Colonic mucosa (tissue), 4 donors: ENCODE data around the gene ADD1. TPM values are rescaled to one million over a fixed set of nuclear protein-coding genes. Genes with fewer than 3 reads are reported as not detected.

Experiments
- DNase-seq: peaks from one replicate; pipeline ENCODE4 v3.0.0-alpha.2; 2020
- H3K27ac ChIP-seq: fragments of 200-600 bp; one replicate; pipeline ENCODE4 v1.8.0; 2021
- H3K27me3 ChIP-seq: fragments of 200-600 bp; one replicate; pipeline ENCODE4 v1.8.0; 2021
- H3K36me3 ChIP-seq: fragments of 200-600 bp; one replicate; pipeline ENCODE4 v1.8.0; 2021
- H3K4me1 ChIP-seq: fragments of 200-600 bp; one replicate; pipeline ENCODE4 v1.8.0; 2021; ENCODE audit warnings: mild to moderate bottlenecking
- H3K4me3 ChIP-seq: fragments of 200-600 bp; one replicate; pipeline ENCODE4 v1.8.0; 2021
- H3K9ac ChIP-seq, 2 donors: one replicate each; pipeline ENCODE4 v1.7.0; 2013; ENCODE audit warnings: control low read depth in 2 of 2, low read depth in 2 of 2, low read length in 2 of 2
- H3K9me3 ChIP-seq: fragments of 200-600 bp; one replicate; pipeline ENCODE4 v1.8.0; 2021
- intact Hi-C: fragments of 100-400 bp; cut with DNase I; formaldehyde crosslinking; loops from one replicate; pipeline ENCODE4 v1.14.1; 2022
- total RNA-seq, 2 donors: library from RNA; stranded (reverse); fragmentation: NEBNext Ultra II Directional in 1 of 2; extraction: Animal tissue kit (Norgen Biotek cat#: 25700) in 1 of 2; gene quantifications; one replicate each; pipeline ENCODE4 v1.2.1, GENCODE V29; 2021
- TF ChIP-seq, protein P1 (sequence below): fragments of 200-600 bp; IDR thresholded peaks from one replicate; pipeline ENCODE4 v1.8.0; 2022; ENCODE audit warnings: antibody characterized with exemption, mild to moderate bottlenecking
- donor health status: healthy.
- donor health status: DM: no; HTN: no; CAD: no.
- donor health status: DM: no; HTN: no; CAD: no.

The ADD1 gene
- total RNA-seq, 2 donors from 2014 or later = 223 to 233 TPM

DNA sequence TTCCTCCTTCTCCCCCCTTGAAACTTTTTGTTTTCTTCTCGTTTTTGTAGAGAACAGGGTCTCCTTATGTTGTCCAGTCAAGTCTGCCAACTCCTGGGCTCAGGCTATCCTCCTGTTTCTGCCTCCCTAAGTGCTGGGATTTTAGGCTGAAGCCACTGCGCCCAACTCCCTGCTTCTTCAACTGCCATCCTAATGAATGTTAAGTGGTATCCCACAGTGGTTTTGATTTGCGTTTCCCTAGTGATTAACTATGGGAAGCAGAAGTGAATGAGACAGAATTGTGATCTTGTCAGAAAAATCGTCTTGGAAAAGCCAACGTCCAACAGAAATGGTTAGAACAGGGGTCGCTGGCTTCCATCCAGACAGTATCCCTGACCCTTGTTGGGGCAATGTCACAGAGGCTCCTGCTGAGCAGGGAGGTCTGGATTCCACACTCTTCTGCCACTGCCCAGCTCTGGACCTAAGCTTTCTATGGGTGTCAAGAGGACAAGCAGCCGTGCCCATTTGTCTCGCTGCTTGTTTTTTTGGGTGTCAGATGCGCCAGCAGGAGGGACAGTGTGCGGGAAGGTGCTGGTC lies 869 bp upstream of the ADD1 start:
- intact Hi-C loops = loop anchor here (10.0 kb wide), 1 partner anchor 92 kb away; no protein-coding TSS in a partner anchor
- no peak for DNase-seq
- H3K4me3 ChIP-seq = peak overlapping the region; percentile 88
- H3K36me3 ChIP-seq = no peaks in the 10 kb centered on the region
- peak overlapping the region; percentile 90 for H3K27ac ChIP-seq
- H3K4me1 ChIP-seq = no peaks in the 10 kb centered on the region
- TF ChIP-seq, protein P1, sequence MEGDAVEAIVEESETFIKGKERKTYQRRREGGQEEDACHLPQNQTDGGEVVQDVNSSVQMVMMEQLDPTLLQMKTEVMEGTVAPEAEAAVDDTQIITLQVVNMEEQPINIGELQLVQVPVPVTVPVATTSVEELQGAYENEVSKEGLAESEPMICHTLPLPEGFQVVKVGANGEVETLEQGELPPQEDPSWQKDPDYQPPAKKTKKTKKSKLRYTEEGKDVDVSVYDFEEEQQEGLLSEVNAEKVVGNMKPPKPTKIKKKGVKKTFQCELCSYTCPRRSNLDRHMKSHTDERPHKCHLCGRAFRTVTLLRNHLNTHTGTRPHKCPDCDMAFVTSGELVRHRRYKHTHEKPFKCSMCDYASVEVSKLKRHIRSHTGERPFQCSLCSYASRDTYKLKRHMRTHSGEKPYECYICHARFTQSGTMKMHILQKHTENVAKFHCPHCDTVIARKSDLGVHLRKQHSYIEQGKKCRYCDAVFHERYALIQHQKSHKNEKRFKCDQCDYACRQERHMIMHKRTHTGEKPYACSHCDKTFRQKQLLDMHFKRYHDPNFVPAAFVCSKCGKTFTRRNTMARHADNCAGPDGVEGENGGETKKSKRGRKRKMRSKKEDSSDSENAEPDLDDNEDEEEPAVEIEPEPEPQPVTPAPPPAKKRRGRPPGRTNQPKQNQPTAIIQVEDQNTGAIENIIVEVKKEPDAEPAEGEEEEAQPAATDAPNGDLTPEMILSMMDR = no peak
- H3K9me3 ChIP-seq = no peaks in the 10 kb centered on the region
- peak overlapping the region; percentile 82 to 95 for H3K9ac ChIP-seq
- no peaks in the 10 kb centered on the region for H3K27me3 ChIP-seq

DNA sequence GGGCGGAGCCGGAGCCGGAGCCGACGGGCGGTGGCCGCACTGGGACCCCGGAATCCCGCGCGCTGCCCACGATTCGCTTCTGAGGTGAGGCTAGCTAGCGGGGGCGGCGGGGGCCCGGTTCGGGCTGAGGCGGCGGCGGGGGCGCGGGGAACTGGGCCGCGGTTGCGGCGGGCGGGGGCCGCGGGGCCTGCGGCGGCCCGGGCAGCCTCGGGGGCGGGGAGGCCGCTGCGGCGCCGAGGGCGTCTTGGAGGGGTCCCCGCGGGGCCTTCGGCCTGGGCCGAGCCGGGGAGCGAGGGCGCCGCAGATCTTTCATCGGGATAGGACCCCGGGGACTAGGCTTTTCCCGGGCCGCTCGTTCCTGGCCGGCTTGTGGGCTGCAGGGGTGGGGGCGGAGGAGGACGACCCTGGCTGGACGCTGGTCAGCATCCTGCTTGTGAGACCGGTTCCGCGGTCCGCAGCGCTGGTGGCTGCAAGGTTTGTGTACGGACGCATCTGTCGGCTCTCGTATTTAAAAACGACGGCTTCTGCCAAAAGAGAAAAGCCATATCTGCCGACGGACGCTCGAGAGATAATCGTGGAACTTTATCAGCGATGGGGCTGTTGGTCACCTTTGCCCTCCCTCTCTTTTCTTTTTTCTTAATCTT lies 419 bp downstream of the ADD1 start:
- intact Hi-C loops = loop anchor here (10.0 kb wide), 1 partner anchor 91 kb away; no protein-coding TSS in a partner anchor
- Histone ChIP-seq H3K36me3 (no peaks in the 10 kb centered on the region), H3K27me3 (no peaks in the 10 kb centered on the region), H3K9me3 (no peaks in the 10 kb centered on the region), H3K9ac (peak overlapping the region; percentile 70 to 91), H3K27ac (peak overlapping the region; percentile 90), H3K4me3 (peak overlapping the region; percentile 88), H3K4me1 (peaks cover 9% of the 10 kb centered on the region)
- DNase-seq = peak; percentile 50
- TF ChIP-seq, protein P1 = no peak

DNA sequence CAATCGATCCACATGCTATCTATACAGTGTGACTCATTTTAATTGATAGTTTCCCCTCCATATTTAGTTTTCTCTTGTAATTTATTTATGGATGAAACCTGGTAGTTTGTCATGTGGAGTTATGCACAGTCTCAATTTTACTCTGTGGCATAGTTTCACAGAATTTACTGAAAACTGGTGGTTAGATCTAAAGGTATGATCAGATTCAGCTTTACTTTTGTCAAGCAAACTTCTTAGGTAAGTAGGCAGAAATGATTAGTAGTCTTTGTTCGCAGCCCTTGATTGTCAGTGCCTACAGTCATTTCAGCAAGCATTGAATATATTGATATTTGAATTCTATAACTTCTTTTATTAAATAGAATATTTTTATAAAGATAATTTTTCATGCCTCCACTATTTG lies 2.5 kb downstream of the ADD1 start:
- TF ChIP-seq, protein P1 = no peak
- Histone ChIP-seq H3K27ac (no peak overlapping the region), H3K4me3 (no peak overlapping the region), H3K27me3 (no peaks in the 10 kb centered on the region), H3K9ac (no peak overlapping the region), H3K36me3 (no peaks in the 10 kb centered on the region), H3K9me3 (no peaks in the 10 kb centered on the region), H3K4me1 (peaks cover 12% of the 10 kb centered on the region)
- intact Hi-C loops = loop anchor here (10.0 kb wide), 1 partner anchor 89 kb away; no protein-coding TSS in a partner anchor
- DNase-seq = no peak

DNA sequence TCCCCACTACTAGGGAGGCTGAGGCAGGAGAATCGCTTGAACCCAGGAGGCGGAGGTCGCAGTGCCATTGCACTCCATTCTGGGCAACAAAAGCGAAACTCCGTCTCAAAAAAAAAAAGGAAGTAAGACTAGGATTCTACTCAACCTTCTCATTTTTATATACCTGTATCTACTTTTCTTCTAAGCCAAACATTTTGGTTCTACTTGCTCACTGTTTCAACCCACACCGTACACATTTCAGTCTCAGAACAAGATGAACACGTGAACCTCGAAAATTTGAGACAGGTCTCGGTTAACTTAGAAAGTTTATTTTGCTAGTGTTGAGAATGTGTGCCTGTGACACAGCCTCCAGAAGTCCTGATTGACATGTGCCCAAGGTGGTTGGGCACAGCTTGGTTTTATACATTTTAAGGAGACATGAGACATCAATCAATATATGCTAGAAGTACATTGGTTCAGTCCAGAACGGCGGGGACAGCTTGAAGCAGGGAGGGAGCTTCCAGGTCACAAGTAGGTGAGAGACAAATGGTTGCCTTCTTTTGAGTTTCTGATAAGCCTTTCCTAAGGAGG lies 3.7 kb downstream of the ADD1 start:
- H3K4me3 ChIP-seq = no peak overlapping the region
- H3K27ac ChIP-seq = no peak overlapping the region
- no peaks in the 10 kb centered on the region for H3K27me3 ChIP-seq
- H3K9ac ChIP-seq = no peak overlapping the region
- intact Hi-C loops = loop anchor here (10.0 kb wide), 1 partner anchor 87 kb away; no protein-coding TSS in a partner anchor
- H3K4me1 ChIP-seq = peaks cover 12% of the 10 kb centered on the region
- no peaks in the 10 kb centered on the region for H3K36me3 ChIP-seq
- TF ChIP-seq, protein P1 = no peak
- DNase-seq = no peak
- H3K9me3 ChIP-seq = no peaks in the 10 kb centered on the region

DNA sequence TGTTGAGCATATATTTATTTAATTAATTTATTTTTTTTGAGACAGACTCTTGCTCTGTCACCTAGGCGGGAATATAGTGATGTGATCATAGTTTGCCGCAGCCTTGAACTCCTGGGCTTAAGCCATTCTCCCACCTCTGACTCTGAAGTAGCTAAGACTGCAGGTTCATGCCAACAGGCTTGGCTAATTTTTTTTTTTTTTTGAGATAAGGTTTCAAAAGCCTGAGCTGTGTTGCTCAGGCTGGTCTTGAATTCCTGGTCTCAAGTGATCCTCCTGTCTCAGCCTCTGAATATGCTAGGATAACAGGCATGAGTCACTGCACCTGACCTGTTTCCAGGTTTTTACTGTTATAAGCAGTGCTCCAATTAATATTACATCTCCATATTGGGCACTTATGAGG lies 4.8 kb downstream of the ADD1 start:
- peaks cover under 1% of the 10 kb centered on the region for H3K36me3 ChIP-seq
- H3K9me3 ChIP-seq = no peaks in the 10 kb centered on the region
- H3K27ac ChIP-seq = no peak overlapping the region
- no peak overlapping the region for H3K9ac ChIP-seq
- no peak for DNase-seq
- H3K27me3 ChIP-seq = no peaks in the 10 kb centered on the region
- TF ChIP-seq, protein P1 = no peak
- no peak overlapping the region for H3K4me3 ChIP-seq
- intact Hi-C loops = loop anchor here (10.0 kb wide), 1 partner anchor 86 kb away; no protein-coding TSS in a partner anchor
- peaks cover 20% of the 10 kb centered on the region for H3K4me1 ChIP-seq
